ENCODE measurements around the gene TARM1.
A peak's percentile ranks its signal among the peaks of the same experiment; 100 is the strongest.
"Not testable (repeated sequence)": the region's sequence is repeated elsewhere in the genome, so short reads cannot be mapped to it uniquely, and the experiment has no call there.

TARM1 gene

DNA sequence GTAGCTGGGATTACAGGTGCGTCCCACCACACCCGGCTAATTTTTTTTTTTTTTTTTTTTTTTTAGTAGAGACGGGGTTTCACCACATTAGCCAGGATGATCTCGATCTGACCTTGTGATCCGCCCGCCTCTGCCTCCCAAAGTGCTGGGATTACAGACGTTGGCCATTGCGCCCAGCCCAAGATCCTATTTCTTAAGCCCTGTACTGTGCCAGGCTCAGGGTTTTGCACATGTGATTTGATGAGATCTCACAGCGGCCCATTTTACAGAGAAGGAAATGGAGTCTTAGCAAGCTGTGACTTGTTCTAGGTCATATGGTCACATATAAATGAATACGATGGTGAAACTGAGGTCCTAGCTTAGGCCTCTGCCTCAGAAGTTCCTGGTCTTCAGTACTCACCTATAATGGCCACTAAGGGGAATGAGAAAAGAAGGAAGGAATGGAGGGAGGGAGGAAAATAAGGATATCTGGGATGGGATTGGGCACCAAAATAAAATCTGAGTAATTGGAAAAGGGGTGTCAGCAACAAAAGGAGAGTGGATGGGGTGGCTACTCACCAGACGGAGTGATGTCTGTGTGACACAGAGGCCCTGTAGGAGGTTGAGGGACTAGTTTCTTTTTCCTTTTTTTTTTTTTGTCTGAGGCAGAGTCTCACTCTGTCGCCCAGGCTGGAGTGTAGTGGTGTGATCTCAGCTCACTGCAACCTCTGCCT is 18.2 kb upstream of the TARM1 start:
- DNase-seq, result no peak

DNA sequence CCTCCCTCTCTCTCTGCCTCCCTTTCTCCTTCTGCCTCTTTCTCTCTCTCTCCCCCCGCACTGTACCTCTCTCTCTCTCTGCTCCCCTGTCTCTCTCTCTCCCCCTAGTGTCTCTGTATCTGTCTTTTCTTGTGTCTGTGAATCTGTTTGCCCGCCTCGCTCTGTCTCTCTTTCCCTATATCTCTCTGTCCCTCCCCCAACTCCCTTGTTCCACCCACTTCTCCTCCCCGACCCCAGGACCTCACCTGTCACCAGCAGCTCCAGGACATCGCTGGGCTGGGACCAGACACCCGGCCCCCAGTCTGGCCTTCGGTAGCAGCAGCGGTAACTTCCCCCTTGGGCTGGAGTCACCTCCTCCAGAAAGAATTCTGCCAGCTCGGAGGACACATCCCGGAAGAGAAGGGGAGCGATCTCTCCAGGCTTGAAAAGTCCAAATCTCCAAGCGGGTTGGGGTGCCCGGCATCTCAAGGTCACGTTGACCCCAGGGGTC is 15.5 kb upstream of the TARM1 start:
- peak; percentile 21 for DNase-seq

DNA sequence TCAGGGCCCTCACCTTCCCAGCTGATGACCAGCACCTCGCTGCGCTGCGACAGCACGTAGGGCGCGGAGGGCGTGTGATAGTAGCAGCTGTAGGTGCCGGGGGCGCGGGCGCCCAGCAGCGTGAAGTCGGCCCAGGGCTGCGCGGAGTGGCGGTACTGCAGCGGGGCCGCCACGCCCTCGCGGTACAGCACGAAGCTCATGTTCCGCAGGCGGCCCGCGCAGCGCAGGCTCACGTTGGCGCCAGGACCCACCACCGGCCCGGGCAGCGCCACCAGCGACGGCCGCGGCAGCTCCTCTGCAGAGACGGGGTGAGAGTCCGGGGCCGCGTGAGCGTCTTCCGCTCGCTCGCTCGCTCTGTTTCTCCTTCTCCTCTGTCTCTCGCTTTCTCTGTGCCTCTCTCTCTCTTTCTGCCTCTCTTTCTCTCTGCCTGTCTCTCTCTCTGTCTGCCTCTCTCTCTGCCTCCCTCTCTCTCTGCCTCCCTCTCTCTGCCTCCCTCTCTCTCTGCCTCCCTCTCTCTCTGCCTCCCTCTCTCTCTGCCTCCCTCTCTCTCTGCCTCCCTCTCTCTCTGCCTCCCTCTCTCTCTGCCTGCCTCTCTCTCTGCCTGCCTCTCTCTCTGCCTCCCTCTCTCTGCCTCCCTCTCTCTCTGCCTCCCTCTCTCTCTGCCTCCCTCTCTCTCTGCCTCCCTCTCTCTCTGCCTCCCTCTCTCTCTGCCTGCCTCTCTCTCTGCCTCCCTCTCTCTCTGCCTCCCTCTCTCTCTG is 14.9 kb upstream of the TARM1 start:
- peak; percentile 52 for DNase-seq

DNA sequence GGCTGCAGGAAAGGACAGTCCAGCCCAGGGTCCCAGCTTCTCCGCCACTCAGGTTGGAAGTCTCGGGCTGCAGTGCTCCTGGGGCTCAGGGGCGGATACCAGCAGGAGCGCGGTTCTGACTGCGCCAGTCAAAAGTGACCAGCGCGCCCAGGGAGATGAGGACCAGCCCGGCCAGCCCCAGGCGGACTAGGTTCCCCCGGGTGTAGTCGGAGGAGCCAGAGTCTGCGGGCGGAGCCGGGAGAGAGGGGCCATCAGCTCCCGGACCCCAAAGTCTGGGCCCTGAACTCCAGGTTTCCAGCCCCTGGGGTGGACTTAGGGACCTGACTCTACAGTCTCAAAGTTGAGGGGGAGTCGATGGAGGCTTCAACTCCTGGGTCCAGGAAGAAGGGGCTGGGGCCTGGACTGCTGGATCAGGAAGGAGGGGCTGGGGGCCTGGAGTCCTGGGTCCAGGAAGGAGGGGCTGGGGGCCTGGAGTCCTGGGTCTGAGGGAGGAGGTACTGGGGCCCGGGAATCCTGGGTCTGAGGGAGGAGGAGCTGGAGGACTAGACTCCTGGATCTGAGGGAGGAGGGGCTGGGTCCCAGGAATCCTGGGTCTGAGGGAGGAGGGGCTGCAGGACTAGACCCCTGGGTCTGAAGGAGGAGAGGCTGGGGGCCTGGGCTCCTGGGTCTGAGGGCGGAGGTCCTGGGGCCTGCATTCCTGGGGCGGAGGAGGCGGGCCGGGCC is 14.1 kb upstream of the TARM1 start:
- no peak for DNase-seq

DNA sequence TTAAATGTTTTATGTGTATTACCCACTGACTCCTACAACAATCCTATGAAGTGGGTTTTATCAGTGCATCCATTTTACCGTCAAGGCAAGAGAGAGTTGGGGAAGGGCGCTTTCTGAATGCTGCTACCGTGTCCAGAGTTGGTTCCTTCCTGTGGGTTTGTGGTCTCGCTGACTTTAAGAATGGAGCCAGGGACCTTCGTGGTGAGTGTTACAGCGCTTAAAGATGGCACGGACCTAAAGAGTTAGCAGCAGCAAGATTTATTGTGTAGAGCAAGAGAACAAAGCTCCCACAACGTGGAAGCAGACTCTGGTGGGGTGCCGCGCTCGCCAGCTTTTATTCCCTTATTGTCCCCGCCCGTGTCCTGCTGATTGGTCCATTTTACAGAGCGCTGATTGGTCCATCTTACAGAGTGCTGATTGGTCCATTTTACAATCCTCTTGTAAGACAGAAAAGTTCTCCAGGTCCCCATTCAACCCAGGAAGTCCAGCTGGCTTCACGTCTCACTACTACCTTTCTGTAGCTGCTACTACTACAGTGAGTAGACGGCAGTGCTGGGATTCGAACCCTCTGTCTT is 13.3 kb upstream of the TARM1 start:
- no peak for DNase-seq

DNA sequence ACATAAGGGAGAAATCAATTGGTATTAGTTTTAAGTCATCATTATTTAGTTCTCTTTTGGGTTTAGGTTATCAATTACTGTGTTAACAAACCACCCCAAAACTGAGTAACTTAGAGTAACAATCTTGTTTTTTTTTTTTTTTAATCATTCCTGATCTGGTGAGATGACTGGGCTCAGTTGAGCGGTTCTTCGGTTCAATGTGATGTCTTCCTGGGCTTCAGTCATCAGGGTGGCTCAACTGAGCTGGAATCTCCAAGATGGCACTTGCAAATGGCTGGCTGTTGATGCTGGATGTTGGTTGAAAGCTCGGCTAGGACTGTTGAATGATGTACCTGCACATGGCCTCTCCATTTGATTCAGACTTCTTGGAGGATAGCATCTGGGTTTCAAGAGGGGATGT is 3.2 kb upstream of the TARM1 start:
- DNase-seq, result no peak

DNA sequence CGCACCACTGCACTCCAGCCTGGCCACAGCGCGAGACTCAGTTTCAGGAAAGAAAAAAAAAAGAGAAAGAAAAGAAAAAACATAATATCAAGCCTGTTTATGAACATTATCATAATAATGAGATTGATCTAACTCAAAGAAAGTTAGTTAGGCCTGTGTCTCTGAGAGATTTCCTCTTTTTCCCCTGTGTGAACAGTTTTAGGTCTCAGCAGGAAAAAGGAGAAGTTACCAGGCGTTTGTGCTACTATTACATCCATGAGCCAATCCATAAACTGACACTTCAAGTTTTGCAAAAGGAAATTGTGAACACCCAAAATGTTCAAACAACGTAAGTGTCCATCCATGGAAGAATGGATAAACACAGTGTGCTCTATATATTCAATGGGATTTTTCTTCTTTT is 3.8 kb downstream of the TARM1 start:
- DNase-seq, result no peak

DNA sequence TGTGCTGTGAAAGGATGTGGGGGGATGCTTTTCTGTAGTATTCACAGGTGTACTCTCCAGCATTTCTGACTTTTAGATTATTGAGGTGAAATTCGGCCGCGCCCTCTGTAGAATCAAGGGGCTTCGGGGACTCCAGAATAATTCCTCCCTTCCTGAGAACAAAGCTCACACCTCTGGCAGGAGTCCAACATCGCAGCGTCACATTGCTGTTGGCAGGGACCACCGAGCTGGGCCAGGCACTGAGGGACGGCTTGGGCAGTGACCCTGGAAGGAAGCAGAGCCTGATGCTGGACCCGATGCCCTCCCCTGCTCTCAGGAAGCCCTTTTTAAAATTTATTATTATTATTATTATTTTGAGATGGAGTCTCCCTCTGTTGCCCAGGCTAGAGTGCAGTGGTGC is 6.3 kb downstream of the TARM1 start:
- no peak for DNase-seq

DNA sequence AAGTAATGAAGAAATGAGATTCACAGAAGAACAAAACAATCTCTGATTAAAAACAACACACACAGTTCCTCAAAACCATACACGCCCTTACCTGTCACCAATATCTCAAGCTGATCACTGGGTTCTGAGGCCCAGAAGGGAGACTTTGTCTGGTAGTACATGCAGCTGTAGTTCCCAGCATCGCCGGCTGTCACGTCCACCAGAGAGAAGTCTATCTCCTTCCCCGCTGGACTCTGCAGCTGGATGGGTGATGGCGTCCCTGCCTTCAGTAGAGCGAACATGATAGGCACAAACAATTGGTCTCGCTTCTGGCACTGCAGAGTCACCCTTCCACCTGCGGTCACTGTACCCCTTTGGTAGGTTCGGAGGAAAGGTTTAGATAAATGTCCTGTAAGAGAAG is 7.3 kb downstream of the TARM1 start:
- DNase-seq, result no peak

DNA sequence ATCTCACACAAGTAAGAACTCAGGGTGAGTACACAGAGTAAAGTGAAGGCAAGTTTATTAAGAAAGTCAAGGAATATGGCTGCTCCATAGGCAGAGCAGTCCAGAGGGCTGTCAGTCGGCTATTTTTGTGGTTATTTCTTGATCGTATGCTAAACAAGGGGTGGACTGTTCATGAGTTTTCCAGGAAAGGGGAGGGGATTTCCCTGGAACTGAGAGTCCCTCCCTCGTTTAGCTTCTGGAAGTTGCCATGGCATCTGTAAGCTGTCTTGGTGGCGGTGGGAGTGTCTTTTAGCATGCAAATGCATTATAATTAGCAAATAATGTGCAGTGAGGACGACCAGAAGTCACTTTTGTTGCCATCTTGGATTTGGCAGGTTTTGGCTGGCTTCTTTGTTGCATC is 11.7 kb downstream of the TARM1 start:
- DNase-seq, result no peak

DNA sequence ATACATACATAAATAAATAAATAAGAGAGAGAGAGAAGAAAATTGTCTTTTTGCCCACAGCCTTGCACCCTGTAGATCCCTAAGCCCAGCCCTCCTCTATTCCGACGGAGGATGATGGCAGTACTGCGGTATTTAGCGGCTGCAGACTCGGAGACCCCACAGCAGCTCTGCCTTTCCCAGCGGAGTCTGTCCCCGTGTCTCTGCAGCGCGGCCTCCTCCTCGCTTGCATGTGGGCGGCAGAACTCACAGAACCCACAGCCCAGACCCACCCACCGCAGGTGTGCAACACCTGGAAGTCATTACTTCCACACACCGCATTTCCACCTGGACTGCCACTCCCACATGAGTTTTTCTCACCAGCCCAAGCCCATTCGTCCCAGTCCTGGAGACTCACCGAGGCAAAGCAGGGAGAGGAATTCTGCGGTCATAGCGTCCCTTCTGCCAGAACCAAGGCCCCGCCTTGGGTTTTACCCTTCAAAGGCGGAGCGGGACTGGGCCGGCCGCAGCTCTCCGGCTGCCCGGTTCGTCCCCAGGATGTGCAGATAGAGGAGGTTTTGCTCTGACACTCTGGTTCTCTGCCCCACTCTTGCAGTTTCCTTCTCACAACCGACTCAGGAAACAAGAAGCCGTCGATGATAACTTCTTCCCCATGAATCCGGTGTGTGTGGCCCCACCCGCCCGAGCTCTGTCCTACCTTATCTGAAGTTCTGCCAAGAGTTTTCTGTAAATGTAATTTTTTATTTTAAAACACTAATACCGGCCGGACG is 17.6 kb downstream of the TARM1 start, which contains the start of gene VSTM1:
Gene VSTM1 (minus strand): TSS at position 548 of the 767 bp plus-strand sequence. CDS start 120 bp downstream, at position 428.
- DNase-seq, result no peak

DNA sequence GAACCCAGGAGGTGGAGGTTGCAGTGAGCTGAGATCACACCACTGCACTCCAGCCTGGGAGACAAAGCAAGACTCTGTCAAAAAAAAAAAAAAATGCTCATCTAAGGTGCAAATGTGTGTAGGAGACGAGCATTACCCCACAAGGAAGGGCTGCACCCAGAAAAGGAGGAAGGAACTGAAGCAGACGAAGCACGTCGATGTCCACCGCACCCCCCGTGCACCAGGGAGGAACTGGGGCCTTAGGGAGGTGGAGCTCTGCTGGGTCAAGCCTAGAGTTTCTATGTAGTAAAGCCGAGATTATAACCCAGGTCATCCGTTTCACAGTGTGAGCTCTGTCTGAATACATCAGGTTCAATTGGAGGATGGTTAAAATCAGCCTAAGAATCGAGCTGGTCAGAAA is 18.5 kb downstream of the TARM1 start:
- DNase-seq, result no peak

DNA sequence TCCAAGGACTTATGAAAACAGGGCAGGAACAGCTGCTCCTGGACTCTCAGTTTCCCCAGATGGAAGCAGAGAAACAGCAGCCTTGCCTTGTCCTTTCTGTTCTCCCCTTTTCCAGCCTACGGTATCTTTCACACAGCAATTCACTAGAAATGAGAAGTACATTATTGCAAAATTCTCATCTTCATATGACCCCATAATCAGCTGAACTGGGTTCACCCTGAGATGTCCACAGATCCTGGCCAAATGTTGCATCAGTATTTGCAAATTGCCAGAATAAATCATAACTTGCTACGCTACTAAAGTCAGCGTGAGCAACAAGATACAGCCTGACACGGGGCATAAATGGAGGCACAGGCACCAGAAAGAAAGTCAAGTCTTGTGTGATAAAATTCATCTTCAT is 33.5 kb downstream of the TARM1 start:
- no peak for DNase-seq

DNA sequence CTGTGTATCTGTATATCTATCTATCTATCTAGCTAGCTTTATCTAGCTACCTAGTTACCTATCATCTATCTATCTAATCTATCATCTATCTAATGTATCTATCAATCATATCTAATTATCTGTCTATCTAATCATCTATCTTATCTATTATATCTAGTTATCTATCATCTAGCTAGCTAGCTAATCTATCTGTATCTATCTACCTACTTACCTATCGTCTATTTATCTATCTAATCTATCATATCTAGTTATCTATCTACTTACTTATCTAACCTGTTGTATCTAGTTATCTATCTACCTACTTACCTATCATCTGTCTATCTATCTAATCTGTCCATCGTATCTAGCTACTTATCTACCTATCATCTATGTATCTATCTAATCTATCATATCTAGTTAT is 35.4 kb downstream of the TARM1 start:
- no peak for DNase-seq

DNA sequence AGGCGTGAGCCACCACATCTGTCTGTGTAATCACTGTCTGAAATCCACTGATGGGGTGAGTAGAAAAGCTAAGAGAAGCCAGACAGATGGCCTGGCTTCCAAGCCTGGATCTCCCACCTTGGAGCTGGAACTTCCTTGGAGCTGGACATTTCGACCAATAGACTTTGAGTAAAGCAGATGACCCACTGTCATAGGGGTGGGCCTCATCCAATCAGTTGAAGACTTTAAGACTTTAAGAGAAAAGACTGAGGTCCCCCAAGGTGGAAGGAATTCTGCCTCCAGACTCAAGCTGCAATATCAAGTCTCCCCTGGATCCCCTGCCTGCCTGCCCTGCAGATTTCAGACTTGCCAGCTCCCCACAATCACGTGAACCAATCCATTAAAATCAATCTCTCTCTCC is 38.2 kb downstream of the TARM1 start:
- no peak for DNase-seq

DNA sequence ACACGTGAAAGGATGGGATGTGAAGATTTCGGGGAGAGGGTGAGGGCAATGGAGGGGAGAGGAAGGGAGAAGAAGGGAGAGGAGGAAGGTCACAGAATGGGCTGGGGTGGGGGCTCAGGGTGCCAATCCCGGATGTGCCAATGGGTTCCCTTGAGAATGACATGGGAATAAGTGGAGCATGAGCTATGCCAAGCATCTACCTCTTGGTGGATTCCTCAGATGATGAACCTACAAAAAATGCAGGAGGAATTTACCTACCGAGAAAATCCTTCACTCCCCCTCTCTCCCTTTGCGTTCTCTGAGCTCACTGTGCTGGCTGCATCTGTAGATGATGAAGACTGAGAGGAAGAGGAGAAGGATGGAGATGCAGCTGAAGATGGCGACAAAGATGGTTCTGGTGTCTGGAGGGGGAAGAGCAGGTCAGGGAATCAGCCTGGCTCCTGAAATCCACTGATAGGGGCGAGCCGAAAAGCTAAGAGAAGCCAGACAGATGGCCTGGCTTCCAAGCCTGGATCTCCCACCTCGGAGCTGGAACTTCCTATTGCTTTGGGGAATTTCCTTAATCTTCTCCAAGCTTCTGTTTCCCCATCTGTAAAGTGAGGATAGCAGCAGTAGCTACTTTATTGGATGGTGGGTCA is 39.1 kb downstream of the TARM1 start:
- no peak for DNase-seq

DNA sequence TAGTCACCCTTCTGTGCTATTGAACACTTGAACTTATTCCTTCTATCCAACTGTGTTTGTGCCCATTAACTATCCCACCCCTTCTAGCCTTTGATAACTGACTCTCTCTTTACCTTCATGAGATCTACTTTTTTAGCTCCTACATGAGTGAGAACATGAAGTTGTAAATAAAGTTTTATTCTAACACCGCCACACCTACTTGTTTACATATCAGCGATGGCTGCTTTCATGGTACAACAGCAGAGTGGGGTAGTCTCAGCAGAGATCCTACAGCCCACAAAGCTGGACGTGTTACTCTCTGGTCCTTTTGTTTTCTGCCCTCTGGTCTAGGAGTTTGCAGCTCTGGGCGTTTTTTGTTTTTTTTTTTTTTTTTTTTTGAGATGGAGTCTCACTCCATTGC is 41.2 kb downstream of the TARM1 start:
- DNase-seq, result no peak

DNA sequence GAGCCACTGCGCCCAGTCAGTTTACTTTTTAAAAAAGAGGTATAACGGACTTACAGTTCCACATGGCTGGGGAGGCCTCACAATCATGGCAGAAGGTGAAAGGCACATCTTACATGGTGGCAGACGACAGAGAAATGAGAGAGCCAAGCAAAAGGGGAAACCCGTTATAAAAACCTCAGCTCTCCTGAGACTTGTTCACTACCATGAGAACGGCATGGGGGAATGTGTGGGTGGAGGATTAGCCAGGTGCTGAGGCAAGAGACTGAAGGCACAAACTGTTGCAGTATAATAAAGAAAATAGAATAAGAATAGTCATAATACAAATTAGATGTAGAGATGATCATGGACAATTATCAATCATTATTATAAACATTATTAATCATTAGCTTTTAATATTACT is 44.6 kb downstream of the TARM1 start:
- not testable (repeated sequence) for DNase-seq

DNA sequence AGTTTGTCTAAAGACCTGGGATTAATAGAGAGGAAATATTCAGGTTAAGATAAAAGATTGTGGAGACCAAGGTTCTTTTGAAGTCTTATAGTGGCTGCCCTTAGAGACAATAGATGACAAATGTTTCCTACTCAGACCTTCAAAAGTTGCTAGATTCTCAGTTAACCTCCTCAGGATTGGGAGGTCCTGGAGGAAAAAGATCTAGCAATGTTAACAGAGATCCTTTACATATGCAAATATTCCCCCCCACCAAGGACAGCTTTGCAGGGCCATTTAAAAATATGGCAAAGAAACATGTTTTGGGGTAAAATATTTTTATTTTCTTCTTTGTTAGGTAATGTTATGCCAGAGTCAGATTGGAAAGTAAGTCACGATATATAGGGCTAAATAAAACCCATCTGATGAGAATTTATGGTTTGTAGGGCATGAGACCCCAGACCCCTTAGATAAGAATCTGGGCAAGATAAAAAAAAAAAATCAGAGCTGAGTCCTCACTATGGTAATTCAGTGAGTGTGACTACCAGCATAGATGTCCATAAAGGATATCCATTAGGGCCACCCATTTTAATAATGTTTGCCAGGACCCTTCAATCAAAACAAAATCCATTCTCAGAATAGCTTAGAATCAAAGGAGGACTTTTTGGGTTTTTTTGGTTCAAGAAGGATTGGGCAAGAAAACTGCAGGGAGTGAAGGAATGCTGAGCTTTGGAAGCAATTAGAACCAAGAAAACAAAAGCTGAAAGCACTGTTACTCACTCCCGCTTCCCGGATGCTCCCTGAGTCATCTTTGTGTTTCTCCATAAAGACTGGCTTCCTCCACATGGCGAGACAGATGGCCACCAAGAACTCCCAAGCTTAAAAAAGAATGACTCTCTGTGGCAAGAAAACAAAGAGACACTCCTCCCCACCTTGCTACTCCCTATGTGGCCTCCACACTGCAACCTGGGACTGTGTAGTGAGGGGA is 45.7 kb downstream of the TARM1 start:
- DNase-seq, result no peak

DNA sequence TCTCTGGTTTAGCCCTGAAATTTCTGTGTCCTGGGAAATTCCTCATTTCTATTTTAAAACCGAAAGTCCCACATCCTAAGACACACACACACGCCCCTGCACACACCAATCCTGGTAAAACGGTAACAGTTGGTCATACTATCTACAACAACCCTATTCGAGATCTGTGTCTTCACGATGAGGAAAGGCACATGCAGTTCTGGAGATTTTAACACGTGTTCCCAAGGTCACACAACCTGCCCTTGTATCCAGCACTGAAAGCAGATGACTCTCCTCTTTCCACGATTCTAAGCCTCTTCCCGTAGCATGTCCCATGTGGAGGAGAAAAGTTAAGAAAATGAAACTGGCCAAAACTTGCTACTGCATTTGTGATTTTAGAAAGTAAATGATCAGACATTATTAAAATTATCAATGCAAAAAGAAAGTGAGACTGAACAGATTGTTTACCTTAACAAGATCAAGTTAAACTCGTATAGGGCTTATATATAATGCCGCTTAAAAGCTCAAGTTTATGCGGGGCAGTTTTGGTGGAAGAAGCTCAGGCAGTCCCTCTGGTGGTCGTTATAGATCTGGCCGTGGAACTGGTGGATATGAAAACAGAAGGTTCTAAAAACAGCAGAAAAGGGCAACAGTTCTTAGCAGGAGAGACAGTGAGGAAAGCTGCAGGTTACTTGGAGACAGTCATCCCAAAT is 50.1 kb downstream of the TARM1 start:
- DNase-seq, result no peak
